Fibroblast of skin of back (primary cell): ENCODE measurements around the gene CPN2.

Experiments
- DNase-seq: peaks from one replicate; pipeline ENCODE4 v3.0.0-alpha.2; 2013

The CPN2 gene

GRCh38 chr3:194312743-194313281 is 38.3 kb downstream of the CPN2 start:
- peak; percentile 13 for DNase-seq

- no peak for DNase-seq
Measured at GRCh38 chr3:194312186-194312742, 38.9 kb downstream of the CPN2 start.

DNA sequence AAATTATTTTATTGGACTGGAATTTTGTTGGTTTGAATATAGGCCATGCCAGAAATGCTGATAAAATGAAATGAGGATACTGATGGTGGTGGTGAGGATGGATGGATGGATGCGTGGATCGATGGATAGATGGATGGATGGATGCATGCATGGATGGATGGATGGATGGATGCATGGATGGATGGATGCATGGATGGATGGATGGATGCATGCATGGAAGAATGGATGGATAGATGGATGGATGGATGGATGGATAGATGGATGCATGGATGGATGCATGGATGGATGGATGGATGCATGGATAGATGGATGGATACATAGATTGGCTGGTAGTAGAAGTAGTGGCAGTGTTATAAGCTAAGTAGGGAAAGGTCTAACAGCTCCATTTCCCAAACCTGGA is 40.1 kb downstream of the CPN2 start:
- no peak for DNase-seq

DNA sequence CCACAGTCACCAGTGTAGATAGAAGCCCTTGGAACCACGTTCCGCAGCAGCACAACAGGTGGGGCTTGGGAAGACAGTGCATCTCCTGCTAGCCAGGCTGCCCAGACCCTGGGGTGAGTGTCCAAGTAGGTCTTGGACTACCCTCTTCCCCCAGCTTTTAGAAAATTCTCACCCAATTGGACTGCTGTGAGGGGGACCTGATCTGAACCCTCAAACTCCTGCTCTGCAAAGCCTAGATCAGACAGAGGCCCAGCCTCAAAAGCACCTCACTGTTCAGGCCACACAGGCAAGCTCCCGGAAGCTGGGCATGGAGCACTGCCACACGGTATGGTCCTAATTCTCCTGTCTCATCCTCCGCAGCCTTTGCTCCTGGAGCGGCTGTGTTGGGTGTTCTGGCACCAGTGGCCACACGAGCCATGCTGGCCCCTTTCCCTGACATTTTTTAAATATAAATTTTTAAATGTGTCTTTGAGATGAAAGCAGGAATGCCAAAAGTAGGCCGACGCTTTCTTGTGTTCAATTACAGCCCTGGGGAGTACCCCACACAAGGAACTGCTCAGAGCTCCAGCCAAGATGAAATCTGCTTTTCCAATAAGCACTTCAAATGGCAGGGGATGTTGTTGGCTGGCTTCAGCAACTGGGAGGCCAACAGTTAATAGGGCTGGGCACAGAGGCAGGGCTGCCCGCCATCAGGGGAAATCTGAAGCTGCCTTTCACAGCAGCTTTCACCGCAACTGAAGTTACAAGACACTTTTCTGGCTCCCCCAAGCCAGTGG is 40.9 kb downstream of the CPN2 start:
- DNase-seq, result no peak

DNA sequence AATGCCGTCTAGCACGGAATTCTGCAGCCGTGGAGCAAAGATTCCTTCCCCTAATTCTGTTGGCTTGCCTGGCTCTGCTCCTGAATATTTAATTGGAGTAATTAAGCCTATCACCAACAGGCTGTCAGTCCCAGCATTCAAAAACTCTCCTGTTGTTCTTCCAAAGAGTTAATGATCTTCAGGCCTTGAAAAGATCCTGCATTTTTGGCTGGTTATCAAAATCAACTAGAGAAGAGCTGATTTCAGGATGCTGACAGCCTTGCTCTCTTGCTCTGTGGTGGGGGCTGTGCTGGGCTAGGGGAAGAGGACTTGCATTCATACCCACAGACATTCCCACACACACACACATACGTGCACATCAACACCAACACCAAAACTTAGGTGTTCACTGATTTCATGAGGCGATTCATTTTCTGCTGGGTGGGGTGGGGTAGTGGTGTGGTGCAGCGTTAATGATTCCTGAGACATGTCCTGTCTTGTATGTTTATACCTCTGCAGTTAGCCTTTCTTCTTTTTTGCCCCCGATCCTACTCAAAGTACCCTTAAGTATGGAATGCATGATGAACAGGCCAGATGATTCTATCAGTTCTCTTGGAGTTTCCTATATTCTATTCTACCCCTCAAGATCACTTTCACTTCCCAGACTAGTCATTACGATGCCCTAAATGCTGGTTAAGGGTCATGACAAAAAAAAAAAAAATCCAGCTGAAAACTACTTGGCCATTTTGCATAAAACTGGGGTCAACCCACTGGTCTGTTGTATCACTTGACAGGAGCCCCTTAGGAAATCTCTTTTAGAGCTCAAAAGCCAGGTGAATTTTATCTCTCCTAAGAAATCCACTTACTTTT is 42.3 kb downstream of the CPN2 start:
- DNase-seq, result no peak

- DNase-seq, result no peak
Measured at GRCh38 chr3:194307849-194308248, 43.3 kb downstream of the CPN2 start.

DNA sequence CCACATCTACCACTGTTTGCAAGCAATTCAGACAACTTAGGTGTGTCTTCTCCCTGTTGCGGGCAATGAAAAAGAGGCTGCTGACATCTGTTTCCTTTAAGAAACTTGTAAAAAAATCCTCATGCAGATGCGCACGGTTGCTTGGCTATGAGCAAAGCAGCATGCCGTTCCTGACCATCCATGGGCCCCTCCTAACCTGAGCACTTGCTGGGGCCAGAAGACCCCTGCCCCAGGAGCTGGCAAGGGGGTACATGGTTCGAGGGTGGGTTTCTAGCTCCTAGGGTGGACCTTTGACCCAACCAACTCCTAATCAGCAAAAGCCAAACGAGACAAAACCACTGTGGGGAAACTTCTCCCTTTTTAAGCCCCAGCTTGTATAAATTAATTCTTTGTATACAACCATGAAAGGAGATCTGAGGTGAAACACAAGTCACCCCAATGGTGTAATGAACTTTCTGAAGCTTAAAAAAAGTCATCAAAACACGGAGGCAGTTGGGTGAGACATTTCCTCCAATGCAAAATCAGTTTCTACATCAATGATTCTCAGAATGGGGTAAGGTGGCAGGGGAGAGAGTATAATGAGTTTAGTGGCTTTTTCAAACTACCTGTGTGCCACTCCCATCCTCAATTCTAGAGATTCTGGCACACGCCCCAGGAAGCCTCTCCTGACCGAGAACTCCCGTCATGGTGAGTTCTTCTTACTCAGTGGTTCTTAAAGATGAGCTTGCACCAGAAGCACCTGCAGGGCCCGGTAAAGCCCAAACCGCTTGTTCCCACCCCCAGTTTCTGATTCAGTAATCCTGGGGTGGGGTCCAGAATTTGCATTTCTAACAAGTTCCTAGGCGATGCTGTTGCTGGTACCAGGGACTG is 44.1 kb downstream of the CPN2 start:
- DNase-seq, result no peak

GRCh38 chr3:194306109-194306686 is 44.9 kb downstream of the CPN2 start:
- no peak for DNase-seq

DNA sequence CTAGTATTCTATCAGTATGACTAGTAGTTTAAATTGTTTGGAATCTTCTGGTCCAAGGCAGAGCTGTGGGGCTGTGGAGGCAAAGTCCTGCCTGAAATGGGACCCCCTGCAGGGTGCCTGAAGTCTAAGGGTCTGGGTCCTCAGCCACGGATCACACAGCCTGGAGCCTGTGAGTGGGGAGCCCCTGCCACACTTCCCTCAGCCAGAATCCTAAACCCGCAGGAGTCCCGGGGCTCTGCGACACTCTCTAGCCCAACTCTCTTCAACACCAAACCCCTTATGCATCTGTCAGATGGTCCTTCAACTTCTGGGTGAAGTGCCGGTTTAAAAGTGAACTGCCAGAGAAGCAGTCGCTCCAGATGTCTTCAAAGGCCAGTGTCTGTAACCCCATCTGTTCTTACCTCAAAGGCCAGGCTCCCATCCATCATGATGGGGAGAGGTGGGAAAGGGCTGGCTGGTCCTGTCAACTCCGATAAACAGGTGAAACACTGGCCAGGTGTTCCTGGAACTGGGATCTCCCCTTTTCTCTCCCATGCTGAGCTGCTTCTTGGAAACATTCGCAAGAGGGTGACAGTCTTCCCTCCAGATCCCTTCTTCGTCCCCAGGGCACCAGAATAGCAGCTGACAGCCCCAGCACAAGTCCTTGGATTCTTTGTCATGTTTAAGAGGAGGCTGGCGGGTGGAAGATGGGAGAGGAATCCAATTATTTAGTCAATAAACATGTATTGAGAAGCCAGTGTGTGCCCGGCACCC is 45.6 kb downstream of the CPN2 start:
- DNase-seq, result no peak

- DNase-seq, result no peak
Measured at GRCh38 chr3:194304186-194304917, 46.8 kb downstream of the CPN2 start.

GRCh38 chr3:194303749-194304148 is 47.4 kb downstream of the CPN2 start:
- no peak for DNase-seq

DNA sequence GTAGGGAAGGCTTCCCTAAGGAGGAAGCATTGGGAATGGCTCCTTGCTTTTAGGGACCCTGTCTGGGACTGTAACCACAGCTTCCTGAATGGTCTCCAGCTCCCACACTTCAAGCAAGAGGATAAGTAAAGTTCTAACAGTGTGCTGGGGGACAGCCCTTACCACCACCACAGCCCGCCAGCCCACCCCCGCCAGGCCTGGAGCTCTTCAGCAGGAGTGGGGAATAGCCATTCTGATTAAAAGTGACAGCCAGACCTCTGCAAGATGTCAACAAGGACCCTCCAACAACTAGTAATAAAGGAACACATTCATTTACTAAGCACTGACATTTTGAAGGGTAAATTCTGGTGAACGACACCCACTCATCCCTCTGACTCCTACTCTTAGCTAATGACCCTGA is 49.4 kb downstream of the CPN2 start:
- DNase-seq, result no peak

DNA sequence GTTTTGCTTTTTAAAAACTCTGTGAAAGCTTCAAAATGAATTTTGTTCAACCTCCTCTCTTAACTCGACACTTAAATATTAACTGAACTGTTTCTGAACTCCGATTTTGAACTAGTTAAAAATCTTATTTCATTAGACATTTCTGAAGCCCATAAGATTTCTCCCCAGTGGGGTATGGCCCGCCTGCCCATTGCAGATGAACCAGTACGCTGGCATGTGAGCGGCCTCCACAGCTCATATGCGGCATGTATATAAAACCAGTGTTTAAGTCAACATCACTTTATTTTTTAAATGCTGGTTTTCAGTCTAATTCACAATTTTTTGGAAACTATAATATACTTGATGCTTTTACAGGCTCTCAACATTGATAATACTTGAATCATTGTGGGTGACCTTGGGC is 50.2 kb downstream of the CPN2 start:
- no peak for DNase-seq

- no peak for DNase-seq
Measured at GRCh38 chr3:194300382-194300758, 50.8 kb downstream of the CPN2 start.

DNA sequence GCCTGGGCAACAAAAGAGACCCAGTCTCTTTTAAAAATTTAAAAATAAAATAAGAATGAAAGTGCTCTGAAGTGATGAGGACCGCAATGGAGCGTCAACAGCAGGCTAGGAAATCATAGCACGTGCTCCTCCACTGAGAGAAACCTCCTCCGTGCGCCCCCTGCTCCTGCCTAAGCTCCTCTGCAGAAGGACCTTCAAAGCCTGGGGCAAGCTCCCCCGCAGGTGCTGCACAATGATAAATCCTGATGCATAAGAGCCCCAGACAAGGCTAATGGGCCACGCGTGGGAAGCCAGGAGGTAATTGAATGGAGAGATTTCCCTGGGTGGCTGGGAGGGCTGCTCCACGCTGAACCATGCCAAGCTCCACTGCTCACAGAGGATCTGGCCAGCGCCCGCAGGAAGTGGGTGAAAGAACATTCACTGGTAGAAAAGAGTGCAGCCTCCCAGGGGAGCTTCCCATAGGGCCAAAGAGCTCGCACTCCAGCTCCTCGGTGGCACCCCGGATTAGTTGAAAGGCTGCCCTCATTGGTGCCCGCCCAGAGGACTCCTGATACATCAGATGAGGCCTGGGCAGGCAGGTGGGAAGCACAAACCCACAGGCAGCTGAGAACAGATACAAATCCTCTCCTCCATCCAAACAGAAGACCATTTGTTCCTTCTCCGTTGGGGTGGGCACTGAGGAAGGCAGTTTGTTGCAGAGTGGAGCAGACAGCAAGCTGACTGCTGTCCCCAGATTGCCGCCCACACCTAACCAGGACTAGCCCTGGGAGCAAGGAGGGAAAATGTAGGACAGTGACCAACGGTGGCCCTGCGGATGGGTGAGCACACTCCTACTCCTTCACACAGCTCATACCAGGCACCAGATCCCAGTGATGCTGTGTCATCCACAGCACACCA is 52.5 kb downstream of the CPN2 start:
- no peak for DNase-seq

GRCh38 chr3:194296454-194297263 is 54.5 kb downstream of the CPN2 start:
- DNase-seq, result peak; percentile 86

- DNase-seq, result no peak
Measured at GRCh38 chr3:194294895-194295214, 56.3 kb downstream of the CPN2 start.

- DNase-seq, result no peak
Measured at GRCh38 chr3:194294199-194294894, 56.8 kb downstream of the CPN2 start.
